Measurements from ENCODE around the gene ROBO2. TPM values are rescaled to one million over a fixed set of nuclear protein-coding genes. Genes with fewer than 3 reads are reported as not detected.

Gene ROBO2
- total RNA-seq, 1 experiment from 2014 or later = not detected

GRCh38 chr3:77601823-77602415, 562.0 kb downstream of the ROBO2 start:
- Histone ChIP-seq H3K27ac (ENCODE audit: low read depth, low read length) (no peak overlapping the region), H3K4me1 (ENCODE audit: control insufficient read depth in 1 of 2, insufficient read depth in 2 of 2, low read length in 2 of 2) (no peaks in the 10 kb centered on the region), H3K27me3 (ENCODE audit: insufficient read depth, low read length) (no peaks in the 10 kb centered on the region), H2AFZ (ENCODE audit: low read depth, low read length, poor library complexity, severe bottlenecking) (no peak overlapping the region), H3K9me2 (ENCODE audit: insufficient read depth) (no peaks in the 10 kb centered on the region), H4K20me1 (ENCODE audit: insufficient read depth) (no peaks in the 10 kb centered on the region), H3K79me2 (ENCODE audit: insufficient read depth, low read length) (no peaks in the 10 kb centered on the region), H3K4me2 (ENCODE audit: low read length) (no peak overlapping the region), H3K9ac (ENCODE audit: low read length) (no peak overlapping the region), H3K4me3 (replicated peaks in 1 of 2; ENCODE audit: low read depth in 1 of 2, low read length in 2 of 2) (no peak overlapping the region), H3K9me3 (ENCODE audit: control insufficient read depth in 1 of 2, insufficient read depth in 1 of 2, low read depth in 1 of 2, low read length in 2 of 2) (peaks cover 4 to 13% of the 10 kb centered on the region in 2 experiments; a peak in 2 of 4 replicates), H3K36me3 (ENCODE audit: control insufficient read depth in 1 of 2, insufficient read depth in 2 of 2, low read length in 2 of 2) (no peaks in the 10 kb centered on the region; a peak in 1 of 4 replicates)
- ChIA-PET CTCF (no interaction called here), POLR2A (no interaction called here), RAD21 (ENCODE audit: low non-redundant PET in 1 of 2, low total read pairs in 2 of 2, uncharacterized antibody in 2 of 2, unreplicated experiment in 2 of 2) (no interaction called here)
- no TSS peak for BruUV-seq (replicated peaks)
- intact Hi-C loops (cut with micrococcal nuclease) = no loop called here
- ATAC-seq (no peak), DNase-seq (ENCODE audit: low read depth, low spot score) (no peak)
- TF ChIP-seq ZFX (IDR thresholded peaks at IDR 0.05) (no peak), JUND (IDR thresholded peaks at IDR 0.05) (no peak), ATF3 (IDR thresholded peaks at IDR 0.05) (no peak), ZBTB33 (IDR thresholded peaks at IDR 0.05; ENCODE audit: extremely low read depth, insufficient replicate concordance, low read length) (no peak), YY1 (IDR thresholded peaks at IDR 0.05; ENCODE audit: extremely low read depth, insufficient replicate concordance, low read depth, low read length) (no peak), SRF (IDR thresholded peaks at IDR 0.05; ENCODE audit: low read depth) (no peak), CEBPB (IDR thresholded peaks at IDR 0.05; ENCODE audit: low read depth) (no peak), RAD21 (IDR thresholded peaks at IDR 0.05; ENCODE audit: low read depth) (no peak), CTCF (IDR thresholded peaks at IDR 0.05 in 2 of 3, conservative IDR thresholded peaks at IDR 0.05 in 1 of 3; ENCODE audit: borderline replicate concordance in 1 of 3, insufficient read depth in 1 of 3, low read depth in 2 of 3, low read length in 2 of 3) (no peak), EGR1 (IDR thresholded peaks at IDR 0.05; ENCODE audit: low read depth) (no peak), SIN3A (IDR thresholded peaks at IDR 0.05; ENCODE audit: low read depth) (no peak), ZNF274 (IDR thresholded peaks at IDR 0.05; ENCODE audit: low read depth, low read length) (no peak), EZH2 (IDR thresholded peaks at IDR 0.05) (no peak), EZH2phosphoT487 (IDR thresholded peaks at IDR 0.05; ENCODE audit: borderline replicate concordance) (no peak), POLR2A (IDR thresholded peaks at IDR 0.05; ENCODE audit: borderline replicate concordance, extremely low read depth, insufficient read depth, insufficient read length) (no peak), SP1 (IDR thresholded peaks at IDR 0.05; ENCODE audit: low read depth) (no peak)

Data from HCT116 (cell line).